HEK293 (cell line): Measurements from ENCODE around the gene PPP1R12C.

Source experiments
- CTCF ChIA-PET: fragments of 350-600 bp; formaldehyde crosslinking; extraction: SDS; loops from one replicate; lab custom pipeline; 2021; ENCODE audit warnings: antibody characterized with exemption; lab: Yijun Ruan, JAX
- POLR2A ChIA-PET: fragments of 300-600 bp; formaldehyde crosslinking; extraction: SDS; loops from one replicate; lab custom pipeline; 2020; ENCODE audit warnings: antibody characterized with exemption, inconsistent platforms; lab: Yijun Ruan, JAX
- H3K27ac ChIP-seq: fragments of 200-500 bp; sonication (Bioruptor generic); 2 replicates; pipeline ENCODE4 v1.5.1; 2014; ENCODE audit warnings: low read depth, low read length, control low read depth, inconsistent platforms; ENCODE audit errors: extremely low read depth
- H3K36me3 ChIP-seq, 2 experiments: fragments of 200-500 bp in 1 of 2; sonication (Bioruptor generic) in 1 of 2; 1 replicate in 1 of 2; 2 replicates in 1 of 2; pipeline ENCODE4 v1.5.1; 2014 to 2017; ENCODE audit warnings: inconsistent platforms in 2 of 2, low read length in 2 of 2; ENCODE audit not compliant: control insufficient read depth in 2 of 2, insufficient read depth in 1 of 2
- H3K4me1 ChIP-seq: fragments of 200-500 bp; sonication (Bioruptor generic); 2 replicates; pipeline ENCODE4 v1.5.1; 2014; ENCODE audit warnings: mild to moderate bottlenecking, low read length, inconsistent platforms; ENCODE audit not compliant: control insufficient read depth, insufficient read depth
- H3K4me3 ChIP-seq: 2 replicates; pipeline ENCODE4 v1.5.1; 2011; ENCODE audit warnings: low read depth, mild to moderate bottlenecking, control low read depth, low read length, moderate library complexity
- H3K9me3 ChIP-seq: fragments of 200-500 bp; sonication (Bioruptor generic); 2 replicates; pipeline ENCODE4 v1.5.1; 2014; ENCODE audit warnings: low read depth, low read length, inconsistent platforms; ENCODE audit not compliant: control insufficient read depth, insufficient read depth
- AEBP2 ChIP-seq: fragments of 450-650 bp; formaldehyde crosslinking; IDR thresholded peaks from 2 replicates; pipeline ENCODE4 v1.5.1; 2016; ENCODE audit warnings: missing biosample characterization, missing genetic modification characterization, borderline replicate concordance
- PBX3 ChIP-seq: sonication (generic); formaldehyde crosslinking; IDR thresholded peaks from 2 replicates; pipeline ENCODE4 v1.8.1; 2022; ENCODE audit warnings: mild to moderate bottlenecking, moderate library complexity, missing genetic modification reagents
- SP3 ChIP-seq: fragments of 450-650 bp; formaldehyde crosslinking; IDR thresholded peaks from 2 replicates; pipeline ENCODE4 v1.5.1; 2016; ENCODE audit warnings: missing biosample characterization, missing genetic modification characterization
- ZFHX2 ChIP-seq: fragments of 450-650 bp; formaldehyde crosslinking; conservative IDR thresholded peaks from 2 replicates; pipeline ENCODE4 v1.5.1; 2016; ENCODE audit warnings: missing biosample characterization, missing genetic modification characterization
- ZNF121 ChIP-seq: fragments of 450-650 bp; formaldehyde crosslinking; IDR thresholded peaks from 2 replicates; pipeline ENCODE4 v1.5.1; 2016; ENCODE audit warnings: missing biosample characterization, missing genetic modification characterization
- ZNF132 ChIP-seq: fragments of 450-650 bp; formaldehyde crosslinking; IDR thresholded peaks from 2 replicates; pipeline ENCODE4 v1.5.1; 2017; ENCODE audit warnings: missing biosample characterization, missing genetic modification characterization, borderline replicate concordance
- ZNF138 ChIP-seq: fragments of 450-650 bp; formaldehyde crosslinking; IDR thresholded peaks from 2 replicates; pipeline ENCODE4 v1.5.1; 2016; ENCODE audit warnings: missing biosample characterization, missing genetic modification characterization, borderline replicate concordance
- ZNF2 ChIP-seq: fragments of 450-650 bp; formaldehyde crosslinking; IDR thresholded peaks from 2 replicates; pipeline ENCODE4 v1.5.1; 2016; ENCODE audit warnings: missing biosample characterization, missing genetic modification characterization
- ZNF211 ChIP-seq: fragments of 450-650 bp; formaldehyde crosslinking; IDR thresholded peaks from 2 replicates; pipeline ENCODE4 v1.5.1; 2016; ENCODE audit warnings: low read depth, missing biosample characterization, missing genetic modification characterization
- ZNF24 ChIP-seq: fragments of 450-650 bp; formaldehyde crosslinking; IDR thresholded peaks from 2 replicates; pipeline ENCODE4 v1.5.1; 2016; ENCODE audit warnings: missing biosample characterization, missing genetic modification characterization
- ZNF416 ChIP-seq: fragments of 450-650 bp; formaldehyde crosslinking; IDR thresholded peaks from 2 replicates; pipeline ENCODE4 v1.5.1; 2016; ENCODE audit warnings: missing biosample characterization, missing genetic modification characterization
- ZNF426 ChIP-seq: fragments of 450-650 bp; formaldehyde crosslinking; IDR thresholded peaks from 2 replicates; pipeline ENCODE4 v1.5.1; 2017; ENCODE audit warnings: missing biosample characterization, missing genetic modification characterization, mild to moderate bottlenecking, inconsistent platforms, moderate library complexity
- ZNF433 ChIP-seq: fragments of 450-650 bp; formaldehyde crosslinking; IDR thresholded peaks from 2 replicates; pipeline ENCODE4 v1.5.1; 2016; ENCODE audit warnings: missing biosample characterization, missing genetic modification characterization, low read depth
- ZNF510 ChIP-seq: fragments of 450-650 bp; formaldehyde crosslinking; IDR thresholded peaks from 2 replicates; pipeline ENCODE4 v1.5.1; 2018; ENCODE audit warnings: mild to moderate bottlenecking, missing genetic modification characterization, missing biosample characterization; ENCODE audit not compliant: insufficient replicate concordance
- ZNF623 ChIP-seq: fragments of 450-650 bp; formaldehyde crosslinking; IDR thresholded peaks from 2 replicates; pipeline ENCODE4 v1.5.1; 2016; ENCODE audit warnings: missing biosample characterization, missing genetic modification characterization
- ZNF707 ChIP-seq: fragments of 450-650 bp; formaldehyde crosslinking; IDR thresholded peaks from 2 replicates; pipeline ENCODE4 v1.5.1; 2016; ENCODE audit warnings: missing biosample characterization, missing genetic modification characterization
- TF ChIP-seq, protein P1 (sequence below): fragments of 450-650 bp; formaldehyde crosslinking; IDR thresholded peaks from 2 replicates; pipeline ENCODE4 v1.5.1; 2016; ENCODE audit warnings: missing biosample characterization, missing genetic modification characterization
- TF ChIP-seq, protein P2 (sequence below): fragments of 450-650 bp; formaldehyde crosslinking; IDR thresholded peaks from 2 replicates; pipeline ENCODE4 v1.5.1; 2016; ENCODE audit warnings: missing biosample characterization, missing genetic modification characterization, low read depth
- TF ChIP-seq, protein P3 (sequence below): fragments of 450-650 bp; formaldehyde crosslinking; IDR thresholded peaks from 2 replicates; pipeline ENCODE4 v1.5.1; 2016; ENCODE audit warnings: missing biosample characterization, missing genetic modification characterization, borderline replicate concordance
- TF ChIP-seq, protein P4 (sequence below): fragments of 450-650 bp; formaldehyde crosslinking; IDR thresholded peaks from 2 replicates; pipeline ENCODE4 v1.5.1; 2017; ENCODE audit warnings: missing biosample characterization, missing genetic modification characterization

PPP1R12C gene

GRCh38 chr19:55075371-55075998 is 42.0 kb downstream of the PPP1R12C start, which contains the start of gene EPS8L1:
TSS of gene EPS8L1 (plus strand) at chr19:55075869. CDS start at chr19:55076445, 576 bp downstream.
- H3K4me1 ChIP-seq = no peaks in the 10 kb centered on the region
- TF ChIP-seq ZNF132 (no peak), ZNF426 (tag by site-specific recombination) (no peak), ZNF121 (tag by site-specific recombination) (no peak), PBX3 (no peak), ZNF510 (tag by site-specific recombination) (no peak), ZNF416 (tag by site-specific recombination) (no peak), ZNF24 (tag by site-specific recombination) (no peak), ZNF433 (tag by site-specific recombination) (no peak), ZNF623 (no peak), ZNF138 (tag by site-specific recombination) (no peak), ZNF707 (no peak), ZNF211 (tag by site-specific recombination) (no peak), ZNF2 (tag by site-specific recombination) (no peak), SP3 (no peak), AEBP2 (no peak), ZFHX2 (tag by site-specific recombination) (no peak)
- TF ChIP-seq, protein P1, sequence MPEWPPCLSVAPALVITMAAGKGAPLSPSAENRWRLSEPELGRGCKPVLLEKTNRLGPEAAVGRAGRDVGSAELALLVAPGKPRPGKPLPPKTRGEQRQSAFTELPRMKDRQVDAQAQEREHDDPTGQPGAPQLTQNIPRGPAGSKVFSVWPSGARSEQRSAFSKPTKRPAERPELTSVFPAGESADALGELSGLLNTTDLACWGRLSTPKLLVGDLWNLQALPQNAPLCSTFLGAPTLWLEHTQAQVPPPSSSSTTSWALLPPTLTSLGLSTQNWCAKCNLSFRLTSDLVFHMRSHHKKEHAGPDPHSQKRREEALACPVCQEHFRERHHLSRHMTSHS (tag by site-specific recombination) = no peak
- TF ChIP-seq, protein P2, sequence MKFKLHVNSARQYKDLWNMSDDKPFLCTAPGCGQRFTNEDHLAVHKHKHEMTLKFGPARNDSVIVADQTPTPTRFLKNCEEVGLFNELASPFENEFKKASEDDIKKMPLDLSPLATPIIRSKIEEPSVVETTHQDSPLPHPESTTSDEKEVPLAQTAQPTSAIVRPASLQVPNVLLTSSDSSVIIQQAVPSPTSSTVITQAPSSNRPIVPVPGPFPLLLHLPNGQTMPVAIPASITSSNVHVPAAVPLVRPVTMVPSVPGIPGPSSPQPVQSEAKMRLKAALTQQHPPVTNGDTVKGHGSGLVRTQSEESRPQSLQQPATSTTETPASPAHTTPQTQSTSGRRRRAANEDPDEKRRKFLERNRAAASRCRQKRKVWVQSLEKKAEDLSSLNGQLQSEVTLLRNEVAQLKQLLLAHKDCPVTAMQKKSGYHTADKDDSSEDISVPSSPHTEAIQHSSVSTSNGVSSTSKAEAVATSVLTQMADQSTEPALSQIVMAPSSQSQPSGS (tag by site-specific recombination) = no peak
- TF ChIP-seq, protein P3, sequence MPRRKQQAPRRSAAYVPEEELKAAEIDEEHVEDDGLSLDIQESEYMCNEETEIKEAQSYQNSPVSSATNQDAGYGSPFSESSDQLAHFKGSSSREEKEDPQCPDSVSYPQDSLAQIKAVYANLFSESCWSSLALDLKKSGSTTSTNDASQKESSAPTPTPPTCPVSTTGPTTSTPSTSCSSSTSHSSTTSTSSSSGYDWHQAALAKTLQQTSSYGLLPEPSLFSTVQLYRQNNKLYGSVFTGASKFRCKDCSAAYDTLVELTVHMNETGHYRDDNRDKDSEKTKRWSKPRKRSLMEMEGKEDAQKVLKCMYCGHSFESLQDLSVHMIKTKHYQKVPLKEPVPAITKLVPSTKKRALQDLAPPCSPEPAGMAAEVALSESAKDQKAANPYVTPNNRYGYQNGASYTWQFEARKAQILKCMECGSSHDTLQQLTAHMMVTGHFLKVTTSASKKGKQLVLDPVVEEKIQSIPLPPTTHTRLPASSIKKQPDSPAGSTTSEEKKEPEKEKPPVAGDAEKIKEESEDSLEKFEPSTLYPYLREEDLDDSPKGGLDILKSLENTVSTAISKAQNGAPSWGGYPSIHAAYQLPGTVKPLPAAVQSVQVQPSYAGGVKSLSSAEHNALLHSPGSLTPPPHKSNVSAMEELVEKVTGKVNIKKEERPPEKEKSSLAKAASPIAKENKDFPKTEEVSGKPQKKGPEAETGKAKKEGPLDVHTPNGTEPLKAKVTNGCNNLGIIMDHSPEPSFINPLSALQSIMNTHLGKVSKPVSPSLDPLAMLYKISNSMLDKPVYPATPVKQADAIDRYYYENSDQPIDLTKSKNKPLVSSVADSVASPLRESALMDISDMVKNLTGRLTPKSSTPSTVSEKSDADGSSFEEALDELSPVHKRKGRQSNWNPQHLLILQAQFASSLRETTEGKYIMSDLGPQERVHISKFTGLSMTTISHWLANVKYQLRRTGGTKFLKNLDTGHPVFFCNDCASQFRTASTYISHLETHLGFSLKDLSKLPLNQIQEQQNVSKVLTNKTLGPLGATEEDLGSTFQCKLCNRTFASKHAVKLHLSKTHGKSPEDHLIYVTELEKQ (tag by site-specific recombination) = no peak
- TF ChIP-seq, protein P4, sequence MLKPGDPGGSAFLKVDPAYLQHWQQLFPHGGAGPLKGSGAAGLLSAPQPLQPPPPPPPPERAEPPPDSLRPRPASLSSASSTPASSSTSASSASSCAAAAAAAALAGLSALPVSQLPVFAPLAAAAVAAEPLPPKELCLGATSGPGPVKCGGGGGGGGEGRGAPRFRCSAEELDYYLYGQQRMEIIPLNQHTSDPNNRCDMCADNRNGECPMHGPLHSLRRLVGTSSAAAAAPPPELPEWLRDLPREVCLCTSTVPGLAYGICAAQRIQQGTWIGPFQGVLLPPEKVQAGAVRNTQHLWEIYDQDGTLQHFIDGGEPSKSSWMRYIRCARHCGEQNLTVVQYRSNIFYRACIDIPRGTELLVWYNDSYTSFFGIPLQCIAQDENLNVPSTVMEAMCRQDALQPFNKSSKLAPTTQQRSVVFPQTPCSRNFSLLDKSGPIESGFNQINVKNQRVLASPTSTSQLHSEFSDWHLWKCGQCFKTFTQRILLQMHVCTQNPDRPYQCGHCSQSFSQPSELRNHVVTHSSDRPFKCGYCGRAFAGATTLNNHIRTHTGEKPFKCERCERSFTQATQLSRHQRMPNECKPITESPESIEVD (tag by site-specific recombination) = no peak
- H3K27ac ChIP-seq = no peak within 1 kb of the TSS
- no peak within 1 kb of the TSS for H3K4me3 ChIP-seq
- H3K9me3 ChIP-seq = no peaks in the 10 kb centered on the region
- ChIA-PET CTCF (interaction anchor here (1.4 kb wide), 1 partner anchor 14 kb away, joined by 3 read pairs; no protein-coding TSS in a partner anchor), POLR2A (no interaction called here)
- H3K36me3 ChIP-seq = no peaks in the 10 kb centered on the region
